HG02852 (cell line): Measurements from ENCODE around the gene PREX1.
"Not testable (repeated sequence)": the region's sequence is repeated elsewhere in the genome, so short reads cannot be mapped to it uniquely, and the experiment has no call there.

Source experiments
- ATAC-seq: cut with Tn5 transposase; IDR thresholded peaks from one replicate; pipeline ENCODE4 v1.9.1; 2021; ENCODE audit warnings: mild to moderate bottlenecking, moderate library complexity; ENCODE audit not compliant: unreplicated experiment

The PREX1 gene

DNA sequence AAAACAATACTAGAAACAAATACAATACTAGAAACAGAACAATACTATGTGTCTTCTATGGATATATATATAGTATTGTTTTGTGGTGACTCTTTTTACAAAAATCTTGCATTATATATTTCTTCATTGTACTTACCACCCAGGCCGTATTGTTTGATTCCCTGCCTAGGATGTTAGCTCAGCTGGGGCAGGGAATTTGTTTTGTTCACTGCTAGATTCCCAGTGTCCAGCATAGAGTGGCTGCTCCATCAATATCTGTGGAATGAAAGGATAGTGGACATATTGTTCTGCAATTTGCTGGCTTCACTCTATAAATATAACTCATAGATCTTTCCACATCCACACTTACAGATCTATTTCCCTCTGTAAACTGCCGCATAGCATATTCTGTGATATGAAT, 21.5 kb upstream of the PREX1 start:
- no peak for ATAC-seq

DNA sequence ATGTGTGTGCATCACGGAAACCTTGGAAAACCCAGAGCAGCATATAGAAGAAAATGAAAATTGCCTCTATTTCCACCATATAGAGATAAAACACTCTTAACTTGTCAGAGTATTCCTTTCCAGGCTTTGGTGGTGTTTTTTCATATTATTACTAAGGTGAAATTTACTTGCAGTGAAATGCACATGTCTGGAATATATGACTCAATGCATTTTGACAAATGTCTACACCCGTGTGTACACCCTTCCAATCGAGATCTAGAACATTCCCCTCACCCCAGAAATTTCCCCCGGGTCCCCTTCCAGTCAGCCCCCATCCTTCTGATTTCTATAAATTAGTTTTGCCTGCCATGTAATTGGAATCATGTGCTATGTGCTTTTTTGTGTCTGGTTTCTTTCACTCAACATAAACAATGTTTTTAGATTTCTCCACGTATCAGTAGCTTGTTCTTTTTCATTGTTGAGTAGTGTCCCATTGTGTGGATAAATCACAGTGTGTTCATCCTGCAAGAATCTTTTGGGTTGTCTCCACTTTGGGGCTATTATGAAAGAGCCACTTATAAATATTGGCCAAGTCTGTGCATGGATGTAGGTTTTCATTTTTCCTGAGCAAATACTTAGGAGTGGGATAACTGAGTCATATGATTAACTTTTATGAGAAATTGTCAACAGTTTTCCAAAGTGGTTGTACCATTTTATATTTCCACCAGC, 19.9 kb upstream of the PREX1 start:
- no peak for ATAC-seq

DNA sequence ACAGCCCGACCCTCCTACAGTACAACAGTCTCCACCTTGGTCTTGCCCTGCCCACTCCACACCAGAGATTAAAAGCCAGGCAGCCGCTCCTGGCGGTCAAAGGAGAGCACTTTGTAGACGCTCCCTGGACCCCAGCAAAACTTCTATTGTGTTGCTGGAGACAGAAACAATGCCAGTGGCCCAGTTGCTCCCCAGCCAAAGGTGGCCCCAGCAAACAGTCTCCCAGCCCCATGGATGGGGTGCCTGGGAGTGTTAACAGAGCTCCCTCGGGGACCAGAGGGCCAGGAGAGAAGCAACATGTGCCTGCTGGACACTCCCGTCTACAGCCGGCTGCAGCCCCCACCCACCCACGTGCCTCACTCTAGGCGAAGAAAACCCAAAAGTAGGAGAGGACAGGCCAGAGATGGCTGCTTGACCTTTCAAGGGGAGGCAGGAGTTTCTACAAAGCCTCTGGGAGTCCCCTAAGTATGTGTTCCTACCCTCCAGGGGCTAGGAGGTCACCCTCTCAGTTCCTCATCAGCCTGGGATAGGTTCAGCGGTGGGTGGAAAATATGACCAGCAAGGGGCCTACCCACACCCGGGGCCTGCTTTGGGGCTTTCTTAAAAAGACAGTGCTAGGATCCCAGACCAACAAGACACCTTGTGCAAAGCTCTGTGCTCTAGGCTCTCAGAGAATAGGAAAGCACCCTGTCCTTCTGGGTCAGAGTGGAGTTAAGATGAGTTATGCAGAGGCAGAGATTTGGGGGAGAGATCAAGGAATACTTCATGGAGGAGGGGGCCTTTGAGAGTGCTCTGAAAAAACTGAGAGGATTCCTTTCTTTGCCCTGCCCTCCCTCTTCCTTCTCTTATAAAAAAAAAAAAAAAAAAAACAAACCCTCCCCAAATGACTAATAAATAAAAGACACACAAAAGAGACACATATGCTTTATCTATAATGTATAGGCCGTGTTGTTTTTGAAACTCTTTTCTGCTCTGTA, 19.0 kb upstream of the PREX1 start:
- peak; percentile 96 for ATAC-seq

DNA sequence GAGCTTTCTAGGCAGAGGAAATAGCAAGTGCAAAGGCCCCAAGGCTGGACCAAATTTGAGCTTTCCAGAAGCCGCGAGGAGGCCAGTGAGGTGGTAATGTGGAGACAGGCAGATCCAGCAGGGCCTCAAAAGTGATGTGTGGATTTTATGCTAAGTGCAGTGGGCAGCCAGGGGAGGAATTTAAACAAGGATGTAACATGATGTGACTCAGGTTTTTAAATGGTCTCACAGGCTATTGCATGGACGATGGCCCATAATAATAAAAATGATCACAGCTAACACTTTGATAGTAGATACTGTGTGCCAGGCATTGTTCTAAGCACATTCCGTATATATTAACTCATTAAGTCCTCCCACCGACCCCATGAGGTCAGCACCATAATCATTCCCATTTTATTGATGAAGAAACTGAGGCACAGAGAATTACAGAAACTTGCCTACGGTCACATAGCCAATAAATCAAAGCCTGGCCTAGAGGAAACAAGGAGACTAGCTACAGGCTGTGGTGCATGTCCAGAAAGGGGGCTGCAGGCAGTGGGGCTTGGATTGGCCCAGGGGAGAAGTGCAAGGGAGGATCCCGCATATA, 18.0 kb upstream of the PREX1 start:
- ATAC-seq: no peak

DNA sequence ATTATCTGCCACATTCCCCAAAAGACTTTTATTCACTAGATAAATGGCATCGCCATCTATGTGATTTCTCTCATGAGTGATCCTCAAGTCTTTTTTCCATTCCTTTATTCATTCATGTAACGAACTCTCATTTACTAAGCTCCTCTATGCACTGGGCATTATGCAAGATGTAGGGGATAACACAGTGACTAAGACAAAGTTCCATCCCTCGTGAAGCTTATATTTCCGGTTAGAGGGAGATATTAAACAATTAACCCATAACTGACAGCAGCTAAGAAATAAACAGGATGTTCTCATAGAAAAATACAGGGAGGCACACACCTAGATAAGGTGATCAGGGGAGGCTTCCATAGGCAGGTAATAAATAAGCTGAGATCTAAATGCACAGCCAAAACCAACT, 17.2 kb upstream of the PREX1 start:
- ATAC-seq: no peak

DNA sequence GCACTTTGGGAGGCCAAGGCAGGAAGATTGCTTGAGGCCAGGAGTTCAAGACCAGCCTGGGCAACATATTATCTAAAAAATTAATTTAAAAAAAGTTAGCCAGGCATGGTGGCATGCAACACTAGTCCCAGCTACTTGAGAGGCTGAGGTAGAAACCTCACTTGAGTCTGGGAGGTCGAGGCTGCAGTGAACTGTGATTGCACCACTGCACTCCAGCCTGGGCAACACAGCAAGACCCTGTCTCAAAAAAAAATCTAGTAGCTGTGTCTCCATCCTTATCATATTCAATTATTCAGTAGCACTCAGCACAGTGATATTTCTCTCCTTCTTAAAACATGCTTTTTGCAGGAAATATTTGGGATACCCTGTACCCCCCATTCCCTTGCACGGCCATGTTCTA, 16.1 kb upstream of the PREX1 start:
- not testable (repeated sequence) for ATAC-seq

DNA sequence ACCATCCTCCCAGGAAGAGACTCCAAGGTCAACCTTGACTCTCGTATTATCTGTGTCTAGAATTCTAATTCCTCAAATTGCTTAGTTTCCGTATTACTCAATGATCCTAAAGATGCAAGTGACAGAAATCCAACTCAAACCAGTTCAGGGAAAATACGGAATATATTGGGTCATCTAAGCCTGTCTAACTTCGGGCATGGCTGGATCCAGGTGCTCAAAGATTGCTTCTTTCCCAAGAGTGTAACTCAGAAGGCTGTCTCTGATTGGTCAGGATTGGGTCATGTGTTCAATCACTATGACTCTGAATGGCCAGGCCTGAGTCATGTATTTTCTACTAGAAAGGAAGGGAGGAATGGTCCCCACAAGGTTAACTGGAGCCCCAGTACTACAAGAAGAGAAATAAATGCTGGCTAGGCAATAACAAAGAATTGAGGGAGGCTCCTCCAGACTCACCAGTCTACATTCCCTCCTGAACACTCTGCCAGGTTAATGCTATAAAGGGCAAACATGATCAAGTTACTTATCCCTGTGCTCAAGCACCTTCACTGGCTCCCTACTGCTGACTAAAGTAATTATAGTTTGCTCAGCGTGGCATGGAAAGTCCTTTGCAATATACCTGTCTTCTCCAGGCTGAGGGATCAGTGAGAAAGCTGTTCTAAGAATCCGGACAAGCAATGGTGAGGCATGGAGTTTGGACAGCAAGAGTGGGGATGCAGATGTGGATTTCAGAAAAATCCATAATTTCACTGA, 15.4 kb upstream of the PREX1 start:
- no peak for ATAC-seq

DNA sequence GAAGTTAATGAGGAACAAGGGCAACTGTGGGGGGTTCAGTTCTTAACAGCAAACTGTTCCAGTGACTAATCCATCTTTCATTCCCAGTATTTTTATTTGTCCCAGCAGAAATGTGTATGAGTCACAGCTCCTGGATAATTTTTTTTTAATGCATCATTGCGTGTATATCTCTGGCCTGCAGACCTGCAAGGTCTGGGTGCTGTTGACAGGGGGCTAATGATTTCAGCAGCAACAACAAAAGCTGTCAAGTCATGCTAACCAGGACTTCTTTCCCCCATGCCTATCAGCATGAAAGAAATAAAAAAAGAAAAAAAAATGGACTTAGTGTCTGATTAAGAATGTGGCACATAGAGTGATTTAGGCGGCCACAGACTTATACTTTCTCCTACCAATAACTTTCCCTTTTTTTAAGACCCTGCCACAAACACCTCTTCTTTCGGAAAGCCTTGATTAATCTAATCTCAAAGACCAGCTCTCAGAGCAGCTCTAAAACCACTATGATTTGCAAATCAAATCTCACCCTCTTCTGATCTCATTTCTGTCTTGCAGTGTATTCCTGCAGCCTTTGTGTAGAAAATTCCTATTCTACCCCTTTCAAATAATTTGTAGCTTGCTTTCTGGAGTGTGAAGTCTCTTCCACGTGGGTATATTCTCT, 14.2 kb upstream of the PREX1 start:
- ATAC-seq: no peak

DNA sequence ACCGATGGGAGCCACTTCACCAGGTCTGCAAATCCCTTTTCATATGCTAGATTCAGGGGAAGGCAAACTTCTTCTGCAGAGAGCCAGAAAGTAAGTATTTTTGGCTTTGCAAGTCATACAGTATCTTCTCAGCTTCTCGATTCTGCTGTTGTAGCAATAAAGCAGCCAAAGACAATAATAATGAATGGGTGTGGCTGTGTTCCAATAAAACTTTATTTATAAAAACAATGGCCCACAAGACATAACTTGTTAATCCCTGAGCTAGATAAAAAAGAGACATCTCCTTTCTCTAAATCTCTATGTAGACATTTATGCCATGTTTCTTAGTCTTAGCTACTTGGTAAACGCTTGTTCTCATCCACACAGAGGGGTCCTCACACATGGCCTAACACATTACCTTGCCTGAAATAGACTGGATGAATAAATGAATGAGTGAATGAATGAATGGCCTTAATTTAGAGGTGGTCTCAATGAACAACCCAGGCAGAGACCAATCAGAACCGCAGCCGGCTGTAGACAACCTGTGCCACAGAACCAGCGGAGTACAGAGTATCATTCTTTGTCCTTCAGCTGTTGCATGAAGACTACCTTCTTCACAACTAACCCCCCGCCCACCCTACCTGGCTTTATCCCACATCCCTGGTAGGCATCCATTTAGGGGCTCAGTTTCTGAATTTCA, 13.5 kb upstream of the PREX1 start:
- ATAC-seq: no peak

DNA sequence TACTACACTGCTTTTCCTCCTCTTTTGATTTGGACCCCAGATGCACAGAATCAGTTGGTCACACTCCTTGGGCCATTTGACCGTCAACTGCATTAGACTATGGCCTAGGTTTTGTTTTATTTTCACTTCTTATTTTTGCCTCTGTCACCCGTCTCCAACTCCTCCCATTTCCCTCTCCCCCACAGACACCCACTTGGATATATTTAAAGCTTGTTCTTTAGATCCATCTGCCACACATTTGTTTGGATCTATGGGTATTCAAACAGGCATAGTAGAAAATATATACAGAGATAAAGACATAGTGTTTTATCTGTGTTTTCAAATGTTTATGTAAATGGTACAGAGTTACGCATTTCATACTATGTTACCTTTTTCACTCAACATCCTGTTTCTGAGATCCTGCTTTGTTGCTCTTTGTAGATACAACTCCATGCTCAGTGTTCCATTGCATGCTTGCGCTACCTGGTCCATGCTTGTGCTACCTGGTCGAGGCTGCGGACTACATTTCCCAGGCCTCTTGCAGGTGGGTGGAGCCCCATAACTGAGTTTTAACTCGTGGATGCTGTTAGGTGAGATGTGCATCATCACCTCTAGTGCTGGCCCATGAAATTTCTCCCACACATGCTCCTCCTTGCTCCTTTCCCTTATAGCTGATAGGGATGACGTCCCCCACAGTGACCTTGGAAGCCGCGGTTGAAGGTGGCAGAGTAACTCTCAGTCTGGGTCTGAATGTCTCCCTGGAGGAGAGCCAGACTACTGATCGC, 11.5 kb upstream of the PREX1 start:
- no peak for ATAC-seq

DNA sequence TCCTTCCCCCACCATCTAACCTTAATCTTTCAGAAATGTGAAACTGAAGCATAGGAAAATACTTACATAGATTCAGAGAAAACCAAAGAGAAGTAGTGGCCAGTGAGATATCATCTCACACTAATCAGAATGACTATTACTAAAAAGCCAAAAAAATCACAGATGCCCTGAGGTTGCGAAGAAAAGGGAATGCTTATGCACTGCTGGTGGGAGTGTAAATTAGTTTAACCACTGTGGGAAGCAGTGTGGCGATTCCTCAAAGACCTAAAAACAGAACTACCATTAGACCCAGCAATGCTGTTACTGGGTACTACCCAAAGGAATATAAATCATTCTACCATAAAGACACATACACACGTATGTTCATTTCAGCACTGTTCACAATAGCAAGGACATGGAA, 9.2 kb upstream of the PREX1 start:
- no peak for ATAC-seq

DNA sequence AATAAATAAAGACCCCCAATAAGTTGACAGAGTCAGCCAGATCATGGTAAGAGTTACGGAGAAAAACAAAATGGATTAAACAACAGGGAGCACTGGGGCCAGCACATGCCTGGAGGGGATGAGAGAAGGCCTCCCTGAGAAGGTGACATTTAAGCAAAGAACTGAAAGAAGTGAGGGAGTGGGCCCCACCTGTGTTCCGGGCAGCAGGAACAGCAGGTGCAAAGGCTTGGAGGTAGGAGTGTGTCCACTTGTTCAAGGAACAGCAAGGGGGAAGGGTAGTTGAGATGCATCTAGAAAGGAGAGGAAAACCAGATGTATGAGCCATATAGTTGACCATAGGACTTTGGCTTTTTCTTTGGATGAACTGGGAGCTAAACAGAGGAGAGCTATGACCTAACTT, 7.6 kb upstream of the PREX1 start:
- no peak for ATAC-seq

DNA sequence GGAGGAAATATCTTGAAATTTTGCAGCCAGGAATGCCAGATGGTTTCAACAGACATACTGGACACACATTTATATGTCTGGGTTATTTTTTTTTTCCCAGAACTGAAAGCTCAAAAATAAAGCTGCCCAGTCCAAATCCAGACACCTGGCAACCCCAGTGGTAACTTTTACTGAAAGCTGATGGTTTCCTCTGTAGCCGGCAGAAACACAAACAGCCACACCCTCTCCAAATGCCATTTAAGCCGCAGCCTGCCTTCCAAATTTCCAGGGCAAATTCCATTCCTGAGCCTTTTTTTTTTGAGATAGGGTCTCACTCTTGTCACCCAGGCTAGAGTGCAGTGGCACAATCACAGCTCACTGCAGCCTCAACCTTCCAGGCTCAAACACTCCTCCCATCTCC, 6.5 kb upstream of the PREX1 start:
- no peak for ATAC-seq

DNA sequence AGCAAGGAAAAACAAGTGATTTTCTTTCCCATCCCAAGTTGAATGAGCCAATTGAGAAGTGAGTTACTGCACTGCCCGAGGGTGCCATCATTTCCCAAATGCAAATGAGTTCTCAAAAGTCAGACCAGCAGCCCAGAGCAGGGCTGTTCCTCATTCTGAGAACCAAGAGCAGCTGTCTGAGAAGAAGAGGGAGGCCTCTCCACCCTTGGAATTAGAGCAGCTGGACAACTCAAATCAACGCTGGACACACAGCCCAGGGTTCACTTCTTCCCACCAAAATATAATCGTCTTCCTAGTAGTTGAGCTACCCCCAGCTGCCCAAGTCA, 4.6 kb upstream of the PREX1 start:
- no peak for ATAC-seq

DNA sequence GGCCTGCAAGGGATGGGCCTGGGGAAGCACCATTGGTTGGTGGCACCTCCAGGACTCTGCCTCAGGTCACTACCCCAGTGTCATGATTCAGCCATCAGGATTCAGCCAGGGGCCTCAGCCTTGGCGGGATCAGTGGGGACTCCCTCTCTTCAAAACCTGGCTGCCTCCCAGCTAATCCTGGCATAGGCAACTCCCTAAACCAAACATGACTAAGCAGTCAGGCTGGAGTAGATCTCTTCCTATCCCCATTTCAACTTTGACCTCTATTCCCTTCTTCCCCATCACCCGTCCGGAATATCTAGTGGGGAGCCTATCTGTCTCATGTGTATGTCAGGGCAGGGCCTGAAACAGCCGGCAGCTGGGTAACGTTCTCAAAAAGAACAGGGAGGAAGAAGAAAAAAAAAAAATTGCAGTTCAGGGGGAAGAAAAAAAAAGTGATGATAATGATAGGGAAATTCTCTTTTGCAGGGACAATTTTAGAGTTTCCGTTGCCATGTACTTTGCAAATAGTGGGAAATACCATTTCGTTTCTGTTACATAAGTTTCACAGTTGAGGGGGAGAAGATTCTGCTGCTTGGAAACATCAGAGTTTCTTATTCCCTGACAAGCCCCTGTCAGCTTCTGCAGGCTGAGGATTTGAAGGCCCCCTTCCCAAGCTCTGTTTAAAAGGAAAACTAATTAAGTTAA, 4.1 kb upstream of the PREX1 start:
- ATAC-seq: no peak

DNA sequence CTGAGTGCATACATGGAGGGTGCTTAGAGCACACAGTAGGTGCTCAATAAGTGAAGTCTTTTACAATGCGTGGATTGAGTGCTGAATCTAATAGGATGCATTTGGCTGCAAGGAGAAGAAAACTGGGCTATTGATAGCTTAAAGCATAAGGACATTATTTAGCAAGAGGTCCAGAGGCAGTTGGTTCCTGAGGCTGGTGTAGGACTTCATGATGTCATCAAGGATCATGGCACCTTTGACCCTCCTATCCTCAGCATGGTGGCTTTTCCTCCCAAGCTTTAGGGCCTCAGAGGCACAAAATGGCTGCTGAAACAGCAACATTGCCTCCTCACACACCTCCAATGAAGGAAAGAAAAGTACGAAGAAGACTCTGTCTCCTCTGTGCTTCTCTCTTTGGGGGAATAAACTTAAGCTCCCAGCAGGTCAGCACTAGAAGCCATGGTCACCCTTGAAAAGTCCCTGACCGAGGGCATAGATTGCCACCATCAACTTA, 3.1 kb upstream of the PREX1 start:
- no peak for ATAC-seq

DNA sequence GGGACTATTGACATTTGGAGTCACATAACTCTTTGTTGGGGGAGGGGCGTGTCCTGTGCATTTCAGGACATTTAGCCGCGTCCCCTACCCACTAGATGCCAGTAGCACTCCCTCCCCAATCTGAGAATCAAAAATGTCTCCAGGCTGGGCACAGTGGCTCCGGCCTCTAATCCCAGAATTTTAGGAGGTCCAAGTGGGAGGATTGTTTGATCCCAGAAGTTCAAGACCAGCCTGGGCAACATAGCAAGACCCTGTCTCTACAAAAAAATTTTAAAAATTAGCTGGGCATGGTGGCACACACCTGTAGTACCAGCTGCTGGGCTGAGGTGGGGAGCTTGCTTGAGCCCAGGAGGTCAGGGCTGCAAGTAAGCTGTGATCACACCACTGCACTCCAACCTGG, 2.1 kb upstream of the PREX1 start:
- ATAC-seq: no peak

DNA sequence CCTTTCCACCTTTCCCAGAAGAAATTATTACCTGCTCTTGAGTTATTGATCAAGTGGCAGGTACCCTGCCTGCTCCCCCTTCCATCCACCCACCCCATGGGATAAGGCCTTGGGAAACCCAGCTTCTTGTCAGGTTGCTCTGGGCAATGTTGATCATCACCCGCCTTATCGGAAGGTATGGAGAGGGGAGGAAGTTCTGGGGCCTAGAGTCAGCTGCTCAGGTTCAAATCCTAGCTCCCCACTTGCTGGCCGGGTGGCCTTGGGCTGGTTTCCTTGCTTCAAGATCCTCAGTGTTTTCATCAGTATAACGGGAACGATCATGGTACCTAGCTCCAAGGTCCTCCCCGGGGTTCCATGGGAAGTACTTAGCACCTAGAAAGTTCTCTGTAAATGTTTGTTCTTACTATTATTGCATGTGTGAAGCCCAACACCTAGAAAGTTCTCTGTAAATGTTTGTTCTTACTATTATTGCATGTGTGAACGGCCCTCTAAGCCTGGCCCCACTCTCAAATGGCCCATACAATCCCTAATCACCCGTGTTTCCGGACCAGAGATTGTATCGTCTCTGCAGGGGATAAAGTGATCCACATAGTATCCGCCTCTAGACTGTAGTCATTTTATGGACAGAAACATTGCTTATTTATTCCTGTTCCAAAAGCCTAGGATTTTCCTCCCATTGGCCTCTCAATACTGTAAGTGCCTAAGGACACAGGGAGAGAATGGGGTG, 1.1 kb upstream of the PREX1 start:
- ATAC-seq: no peak
